HG02571 (cell line): ENCODE data around the gene DNAJA2.

Source experiments
- ATAC-seq: cut with Tn5 transposase; IDR thresholded peaks from one replicate; pipeline ENCODE4 v1.9.1; 2021; ENCODE audit warnings: mild to moderate bottlenecking, moderate library complexity; ENCODE audit not compliant: unreplicated experiment

The DNAJA2 gene

DNA sequence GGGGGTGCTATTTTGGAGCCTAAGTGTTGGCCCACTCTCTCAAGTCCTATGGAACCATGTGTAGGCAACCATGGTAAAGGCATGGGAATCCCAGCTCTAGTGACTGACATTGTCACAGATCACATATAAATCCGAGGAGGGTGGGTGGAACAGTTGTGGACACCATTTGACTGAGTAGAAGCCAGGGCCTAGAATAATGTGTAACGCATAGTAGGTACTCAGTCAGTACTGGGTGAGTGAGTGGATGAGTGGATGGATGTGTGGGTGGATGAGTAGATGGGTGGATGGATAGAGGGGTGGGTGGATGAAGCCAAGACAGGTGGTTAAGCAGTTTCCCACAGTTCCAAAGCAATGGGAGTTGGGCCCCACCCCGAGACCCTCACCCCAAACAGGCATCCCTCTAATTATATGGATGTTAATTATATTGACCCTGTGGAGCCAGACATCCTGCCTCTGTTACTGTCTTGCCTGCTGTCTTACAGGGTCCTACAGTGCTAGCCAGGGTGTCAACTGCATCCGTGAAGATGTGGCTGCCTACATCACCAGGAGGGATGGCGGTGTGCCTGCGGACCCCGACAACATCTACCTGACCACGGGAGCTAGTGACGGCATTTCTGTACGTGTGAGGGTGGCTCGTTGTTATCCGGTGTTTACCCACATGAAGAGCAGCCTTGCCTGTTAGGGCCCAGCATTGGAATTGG lies 67.0 kb downstream of the DNAJA2 start:
- ATAC-seq: no peak
